GM23338 (cell line): Measurements from ENCODE around the gene TTPAL. TPM values are rescaled to one million over a fixed set of nuclear protein-coding genes. Genes with fewer than 3 reads are reported as not detected.
A peak's percentile ranks its signal among the peaks of the same experiment; 100 is the strongest.

Experiments used
- ATAC-seq: fragments of 200-7000 bp; cut with Tn5 transposase; 3 replicates; pipeline ENCODE4 v1.9.1; 2020
- DNase-seq: peaks from one replicate; pipeline ENCODE4 v3.0.0-alpha.2; 2015; ENCODE audit warnings: low spot score
- H2AFZ ChIP-seq: fragments of 200-600 bp; sonication (generic); 2 replicates; pipeline ENCODE4 v1.8.0; 2016; ENCODE audit warnings: antibody characterized with exemption, mild to moderate bottlenecking, moderate library complexity
- H3F3A ChIP-seq: fragments of 200-600 bp; sonication (generic); replicated peaks from 2 replicates; pipeline ENCODE4 v1.8.0; 2017; ENCODE audit warnings: antibody characterized with exemption, mixed run types, low read depth
- H3K27ac ChIP-seq: fragments of 200-600 bp; sonication (generic); 2 replicates; pipeline ENCODE4 v1.6.1; 2016; ENCODE audit warnings: low read depth
- H3K27me3 ChIP-seq: fragments of 200-600 bp; sonication (generic); 2 replicates; pipeline ENCODE4 v1.8.0; 2016; ENCODE audit warnings: mild to moderate bottlenecking, mixed run types, moderate library complexity; ENCODE audit not compliant: insufficient read depth
- H3K36me3 ChIP-seq: fragments of 200-600 bp; sonication (generic); 2 replicates; pipeline ENCODE4 v1.8.0; 2016; ENCODE audit warnings: mild to moderate bottlenecking; ENCODE audit not compliant: insufficient read depth
- H3K4me1 ChIP-seq: fragments of 200-600 bp; sonication (generic); 2 replicates; pipeline ENCODE4 v1.8.0; 2016; ENCODE audit warnings: mild to moderate bottlenecking, moderate library complexity; ENCODE audit not compliant: insufficient read depth
- H3K4me2 ChIP-seq: fragments of 200-600 bp; sonication (generic); 2 replicates; pipeline ENCODE4 v1.7.1; 2017; ENCODE audit warnings: mixed run types
- H3K4me3 ChIP-seq: fragments of 200-600 bp; sonication (generic); 2 replicates; pipeline ENCODE4 v1.6.1; 2016; ENCODE audit warnings: mixed run types
- H3K79me2 ChIP-seq: fragments of 200-600 bp; sonication (generic); replicated peaks from 2 replicates; pipeline ENCODE4 v1.8.0; 2017; ENCODE audit warnings: mild to moderate bottlenecking; ENCODE audit not compliant: insufficient read depth
- H3K9me2 ChIP-seq: fragments of 200-600 bp; sonication (generic); 2 replicates; pipeline ENCODE4 v1.8.0; 2017; ENCODE audit not compliant: insufficient read depth
- H4K20me1 ChIP-seq: fragments of 200-600 bp; sonication (generic); replicated peaks from 2 replicates; pipeline ENCODE4 v1.8.0; 2017; ENCODE audit warnings: mild to moderate bottlenecking; ENCODE audit not compliant: insufficient read depth
- H3K27ac Mint-ChIP-seq: 2 replicates; pipeline ENCODE4 v1.8.0; 2020; ENCODE audit warnings: inconsistent platforms, mild to moderate bottlenecking, moderate library complexity, mixed read lengths
- H3K27me3 Mint-ChIP-seq: 3 replicates; pipeline ENCODE4 v1.8.0; 2022; ENCODE audit warnings: low read depth, mild to moderate bottlenecking, moderate library complexity, mixed read lengths, inconsistent platforms; ENCODE audit not compliant: insufficient read depth, poor library complexity
- H3K36me3 Mint-ChIP-seq: 3 replicates; pipeline ENCODE4 v1.8.0; 2021; ENCODE audit warnings: low read depth, mild to moderate bottlenecking, inconsistent platforms, moderate library complexity, mixed read lengths
- H3K4me1 Mint-ChIP-seq: 3 replicates; pipeline ENCODE4 v1.8.0; 2020; ENCODE audit warnings: mild to moderate bottlenecking, inconsistent platforms, mixed read lengths
- H3K4me3 Mint-ChIP-seq: 3 replicates; pipeline ENCODE4 v1.8.0; 2021; ENCODE audit warnings: moderate library complexity, mild to moderate bottlenecking, inconsistent platforms, mixed read lengths
- H3K9me3 Mint-ChIP-seq: 3 replicates; pipeline ENCODE4 v1.8.0; 2020; ENCODE audit warnings: moderate library complexity, mild to moderate bottlenecking, inconsistent platforms, mixed read lengths
- CREB1 ChIP-seq: fragments of 250-450 bp; sonication (Bioruptor Pico); IDR thresholded peaks from 2 replicates; pipeline ENCODE4 v1.5.0; 2020; ENCODE audit warnings: low read depth, mild to moderate bottlenecking, moderate library complexity
- CTCF ChIP-seq, 2 experiments: fragments of 200-600 bp in 1 of 2; sonication (generic) in 1 of 2; conservative IDR thresholded peaks; 2 replicates each; pipeline versions ENCODE4 v1.5.1 to v1.6.1; 2016 to 2017; ENCODE audit warnings: antibody characterized with exemption in 2 of 2, low read depth in 2 of 2, mild to moderate bottlenecking in 2 of 2, moderate library complexity in 1 of 2
- EZH2 ChIP-seq: fragments of 200-600 bp; sonication (generic); IDR thresholded peaks from one replicate; pipeline ENCODE4 v1.8.0; 2017; ENCODE audit warnings: antibody characterized with exemption, mild to moderate bottlenecking, low read depth; ENCODE audit not compliant: unreplicated experiment
- EZH2phosphoT487 ChIP-seq: fragments of 200-600 bp; sonication (generic); IDR thresholded peaks from one replicate; pipeline ENCODE4 v1.8.1; 2018; ENCODE audit warnings: antibody characterized with exemption; ENCODE audit not compliant: unreplicated experiment
- JUNB ChIP-seq: IDR thresholded peaks from one replicate; pipeline ENCODE4 v1.6.1; 2016; ENCODE audit warnings: antibody characterized with exemption; ENCODE audit not compliant: unreplicated experiment
- NANOG ChIP-seq: IDR thresholded peaks from 2 replicates; pipeline ENCODE4 v1.6.1; 2016; ENCODE audit warnings: antibody characterized with exemption, borderline replicate concordance
- POLR2AphosphoS5 ChIP-seq: IDR thresholded peaks from 2 replicates; pipeline ENCODE4 v1.6.1; 2016; ENCODE audit warnings: antibody characterized with exemption, low read depth
- REST ChIP-seq: IDR thresholded peaks from one replicate; pipeline ENCODE4 v1.6.1; 2018; ENCODE audit warnings: antibody characterized with exemption; ENCODE audit not compliant: unreplicated experiment
- STAT1 ChIP-seq: IDR thresholded peaks from one replicate; pipeline ENCODE4 v1.6.1; 2016; ENCODE audit warnings: antibody characterized with exemption; ENCODE audit not compliant: unreplicated experiment
- ZNF114 ChIP-seq: fragments of 250-450 bp; sonication (Bioruptor Pico); IDR thresholded peaks from 2 replicates; pipeline ENCODE4 v1.5.0; 2020; ENCODE audit warnings: mild to moderate bottlenecking, moderate library complexity
- ZNF331 ChIP-seq: fragments of 250-450 bp; sonication (Bioruptor Pico); IDR thresholded peaks from 2 replicates; pipeline ENCODE4 v1.5.0; 2020; ENCODE audit warnings: low read depth, mild to moderate bottlenecking, moderate library complexity
- polyA plus RNA-seq: library from polyadenylated mRNA; unstranded; fragments of >200 nt; fragmentation: Nextera tagmentation; extraction: Ambion mirVana; gene quantifications from 2 replicates; pipeline ENCODE4 v1.2.1, GENCODE V29; 2016
- total RNA-seq: library from RNA; depleted of rRNA; stranded (reverse); fragments of >200 nt; shearing (Covaris generic); gene quantifications from 2 replicates; pipeline ENCODE4 v1.2.3, GENCODE V29; 2014
- TF ChIP-seq, protein P1 (sequence below): IDR thresholded peaks from 2 replicates; pipeline ENCODE4 v1.6.1; 2016; ENCODE audit warnings: antibody characterized with exemption
- TF ChIP-seq, protein P2 (sequence below): fragments of 250-450 bp; sonication (Bioruptor Pico); IDR thresholded peaks from 2 replicates; pipeline ENCODE4 v1.5.0; 2020; ENCODE audit warnings: mild to moderate bottlenecking, moderate library complexity

TTPAL gene
- total and polyA plus RNA-seq, 2 experiments from 2014 or later = 3.7 to 10.2 TPM

DNA sequence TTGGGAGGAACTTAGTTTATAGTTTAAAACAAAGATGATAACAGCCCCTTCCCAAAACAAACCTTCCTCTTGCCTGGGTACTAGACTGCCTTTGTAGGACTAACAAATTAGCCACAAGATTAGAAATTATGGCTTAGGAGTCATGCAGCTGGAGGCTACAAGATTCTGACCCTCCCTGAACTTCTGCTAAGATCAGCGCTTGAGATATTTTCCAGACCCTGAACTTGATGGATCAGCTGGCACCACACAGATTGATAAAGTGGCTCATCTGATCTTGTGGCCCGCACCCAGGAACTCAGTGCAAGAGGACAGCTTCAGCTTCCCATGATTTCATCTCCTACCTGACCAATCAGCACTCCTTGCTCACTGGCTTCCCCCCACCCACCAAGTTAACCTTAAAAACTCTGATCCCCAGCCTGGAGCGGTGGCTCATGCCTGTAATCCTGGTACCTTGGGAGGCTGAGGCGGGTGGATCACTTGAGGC lies 52.1 kb downstream of the TTPAL start:
- H3K27ac Mint-ChIP-seq = peak overlapping the region; percentile 66; the same call in 1 of the 2 replicates
- ATAC-seq (no peak), DNase-seq (no peak)
- peaks cover 20% of the 10 kb centered on the region for H3K4me1 Mint-ChIP-seq
- Histone ChIP-seq H3K79me2 (no peaks in the 10 kb centered on the region), H4K20me1 (no peaks in the 10 kb centered on the region), H3K4me1 (peaks cover 33% of the 10 kb centered on the region), H2AFZ (no peak overlapping the region), H3K4me3 (no peak overlapping the region), H3K4me2 (no peak overlapping the region), H3K9me2 (no peaks in the 10 kb centered on the region), H3K36me3 (no peaks in the 10 kb centered on the region), H3K27me3 (0 out of 2 replicates have a peak, but pooled peaks cover 4% of the 10 kb centered on the region), H3F3A (peaks cover 5% of the 10 kb centered on the region; the same call in 1 of the 2 replicates), H3K27ac (no peak overlapping the region)
- TF ChIP-seq, protein P1, sequence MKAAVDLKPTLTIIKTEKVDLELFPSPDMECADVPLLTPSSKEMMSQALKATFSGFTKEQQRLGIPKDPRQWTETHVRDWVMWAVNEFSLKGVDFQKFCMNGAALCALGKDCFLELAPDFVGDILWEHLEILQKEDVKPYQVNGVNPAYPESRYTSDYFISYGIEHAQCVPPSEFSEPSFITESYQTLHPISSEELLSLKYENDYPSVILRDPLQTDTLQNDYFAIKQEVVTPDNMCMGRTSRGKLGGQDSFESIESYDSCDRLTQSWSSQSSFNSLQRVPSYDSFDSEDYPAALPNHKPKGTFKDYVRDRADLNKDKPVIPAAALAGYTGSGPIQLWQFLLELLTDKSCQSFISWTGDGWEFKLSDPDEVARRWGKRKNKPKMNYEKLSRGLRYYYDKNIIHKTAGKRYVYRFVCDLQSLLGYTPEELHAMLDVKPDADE = no peak
- TF ChIP-seq ZNF114 (no peak), ZNF331 (CRISPR knock-in tag) (no peak), STAT1 (no peak), CREB1 (no peak), EZH2phosphoT487 (no peak), JUNB (no peak), EZH2 (no peak), CTCF (conservative IDR thresholded peaks at IDR 0.05; ENCODE audit: low read depth in 2 of 2) (no peak), NANOG (no peak), REST (no peak), POLR2AphosphoS5 (no peak)
- TF ChIP-seq, protein P2, sequence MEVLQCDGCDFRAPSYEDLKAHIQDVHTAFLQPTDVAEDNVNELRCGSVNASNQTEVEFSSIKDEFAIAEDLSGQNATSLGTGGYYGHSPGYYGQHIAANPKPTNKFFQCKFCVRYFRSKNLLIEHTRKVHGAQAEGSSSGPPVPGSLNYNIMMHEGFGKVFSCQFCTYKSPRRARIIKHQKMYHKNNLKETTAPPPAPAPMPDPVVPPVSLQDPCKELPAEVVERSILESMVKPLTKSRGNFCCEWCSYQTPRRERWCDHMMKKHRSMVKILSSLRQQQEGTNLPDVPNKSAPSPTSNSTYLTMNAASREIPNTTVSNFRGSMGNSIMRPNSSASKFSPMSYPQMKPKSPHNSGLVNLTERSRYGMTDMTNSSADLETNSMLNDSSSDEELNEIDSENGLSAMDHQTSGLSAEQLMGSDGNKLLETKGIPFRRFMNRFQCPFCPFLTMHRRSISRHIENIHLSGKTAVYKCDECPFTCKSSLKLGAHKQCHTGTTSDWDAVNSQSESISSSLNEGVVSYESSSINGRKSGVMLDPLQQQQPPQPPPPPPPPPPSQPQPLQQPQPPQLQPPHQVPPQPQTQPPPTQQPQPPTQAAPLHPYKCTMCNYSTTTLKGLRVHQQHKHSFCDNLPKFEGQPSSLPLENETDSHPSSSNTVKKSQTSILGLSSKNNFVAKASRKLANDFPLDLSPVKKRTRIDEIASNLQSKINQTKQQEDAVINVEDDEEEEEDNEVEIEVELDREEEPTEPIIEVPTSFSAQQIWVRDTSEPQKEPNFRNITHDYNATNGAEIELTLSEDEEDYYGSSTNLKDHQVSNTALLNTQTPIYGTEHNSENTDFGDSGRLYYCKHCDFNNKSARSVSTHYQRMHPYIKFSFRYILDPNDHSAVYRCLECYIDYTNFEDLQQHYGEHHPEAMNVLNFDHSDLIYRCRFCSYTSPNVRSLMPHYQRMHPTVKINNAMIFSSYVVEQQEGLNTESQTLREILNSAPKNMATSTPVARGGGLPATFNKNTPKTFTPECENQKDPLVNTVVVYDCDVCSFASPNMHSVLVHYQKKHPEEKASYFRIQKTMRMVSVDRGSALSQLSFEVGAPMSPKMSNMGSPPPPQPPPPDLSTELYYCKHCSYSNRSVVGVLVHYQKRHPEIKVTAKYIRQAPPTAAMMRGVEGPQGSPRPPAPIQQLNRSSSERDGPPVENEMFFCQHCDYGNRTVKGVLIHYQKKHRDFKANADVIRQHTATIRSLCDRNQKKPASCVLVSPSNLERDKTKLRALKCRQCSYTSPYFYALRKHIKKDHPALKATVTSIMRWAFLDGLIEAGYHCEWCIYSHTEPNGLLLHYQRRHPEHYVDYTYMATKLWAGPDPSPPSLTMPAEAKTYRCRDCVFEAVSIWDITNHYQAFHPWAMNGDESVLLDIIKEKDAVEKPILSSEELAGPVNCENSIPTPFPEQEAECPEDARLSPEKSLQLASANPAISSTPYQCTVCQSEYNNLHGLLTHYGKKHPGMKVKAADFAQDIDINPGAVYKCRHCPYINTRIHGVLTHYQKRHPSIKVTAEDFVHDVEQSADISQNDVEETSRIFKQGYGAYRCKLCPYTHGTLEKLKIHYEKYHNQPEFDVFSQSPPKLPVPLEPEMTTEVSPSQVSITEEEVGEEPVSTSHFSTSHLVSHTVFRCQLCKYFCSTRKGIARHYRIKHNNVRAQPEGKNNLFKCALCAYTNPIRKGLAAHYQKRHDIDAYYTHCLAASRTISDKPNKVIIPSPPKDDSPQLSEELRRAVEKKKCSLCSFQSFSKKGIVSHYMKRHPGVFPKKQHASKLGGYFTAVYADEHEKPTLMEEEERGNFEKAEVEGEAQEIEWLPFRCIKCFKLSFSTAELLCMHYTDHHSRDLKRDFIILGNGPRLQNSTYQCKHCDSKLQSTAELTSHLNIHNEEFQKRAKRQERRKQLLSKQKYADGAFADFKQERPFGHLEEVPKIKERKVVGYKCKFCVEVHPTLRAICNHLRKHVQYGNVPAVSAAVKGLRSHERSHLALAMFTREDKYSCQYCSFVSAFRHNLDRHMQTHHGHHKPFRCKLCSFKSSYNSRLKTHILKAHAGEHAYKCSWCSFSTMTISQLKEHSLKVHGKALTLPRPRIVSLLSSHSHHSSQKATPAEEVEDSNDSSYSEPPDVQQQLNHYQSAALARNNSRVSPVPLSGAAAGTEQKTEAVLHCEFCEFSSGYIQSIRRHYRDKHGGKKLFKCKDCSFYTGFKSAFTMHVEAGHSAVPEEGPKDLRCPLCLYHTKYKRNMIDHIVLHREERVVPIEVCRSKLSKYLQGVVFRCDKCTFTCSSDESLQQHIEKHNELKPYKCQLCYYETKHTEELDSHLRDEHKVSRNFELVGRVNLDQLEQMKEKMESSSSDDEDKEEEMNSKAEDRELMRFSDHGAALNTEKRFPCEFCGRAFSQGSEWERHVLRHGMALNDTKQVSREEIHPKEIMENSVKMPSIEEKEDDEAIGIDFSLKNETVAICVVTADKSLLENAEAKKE (CRISPR knock-in tag) = no peak
- peaks cover 4% of the 10 kb centered on the region for H3K27me3 Mint-ChIP-seq
- no peaks in the 10 kb centered on the region for H3K9me3 Mint-ChIP-seq
- H3K36me3 Mint-ChIP-seq = no peaks in the 10 kb centered on the region; the same call in 2 of the 3 replicates
- H3K4me3 Mint-ChIP-seq = no peak overlapping the region
